NCI-H1048 (cell line): ENCODE measurements around the gene PIM1.
"Not testable (repeated sequence)": the region's sequence is repeated elsewhere in the genome, so short reads cannot be mapped to it uniquely, and the experiment has no call there.

ENCODE experiments used
- DNase-seq: peaks from one replicate; lab custom pipeline; 2025; lab: John Stamatoyannopoulos, UW

PIM1 gene

DNA sequence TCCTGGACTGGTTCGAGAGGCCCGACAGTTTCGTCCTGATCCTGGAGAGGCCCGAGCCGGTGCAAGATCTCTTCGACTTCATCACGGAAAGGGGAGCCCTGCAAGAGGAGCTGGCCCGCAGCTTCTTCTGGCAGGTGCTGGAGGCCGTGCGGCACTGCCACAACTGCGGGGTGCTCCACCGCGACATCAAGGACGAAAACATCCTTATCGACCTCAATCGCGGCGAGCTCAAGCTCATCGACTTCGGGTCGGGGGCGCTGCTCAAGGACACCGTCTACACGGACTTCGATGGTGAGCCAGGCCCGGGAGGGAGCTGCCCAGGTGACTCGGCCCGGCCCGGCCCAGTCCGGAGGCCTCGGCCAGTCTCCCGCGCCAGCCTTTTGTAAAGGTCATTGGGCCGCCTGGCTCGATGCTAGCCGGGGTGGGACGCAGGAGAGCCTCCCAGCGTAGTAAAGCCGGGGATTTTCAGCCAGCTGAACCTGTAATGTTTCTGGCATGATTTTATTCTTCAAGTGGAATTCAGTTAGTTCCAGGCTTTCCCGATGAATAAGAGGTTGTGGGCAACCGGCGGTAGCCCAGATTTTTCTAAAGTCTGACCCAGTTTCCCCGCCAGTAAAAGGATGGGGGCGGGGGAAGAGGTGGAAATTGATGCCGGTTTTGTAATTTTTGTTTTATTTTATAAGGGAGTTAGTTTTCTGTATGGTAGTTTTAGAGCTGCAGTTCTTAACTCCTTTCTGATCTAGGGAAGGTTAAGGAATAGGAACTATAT is 1.4 kb downstream of the PIM1 start:
- DNase-seq = no peak

DNA sequence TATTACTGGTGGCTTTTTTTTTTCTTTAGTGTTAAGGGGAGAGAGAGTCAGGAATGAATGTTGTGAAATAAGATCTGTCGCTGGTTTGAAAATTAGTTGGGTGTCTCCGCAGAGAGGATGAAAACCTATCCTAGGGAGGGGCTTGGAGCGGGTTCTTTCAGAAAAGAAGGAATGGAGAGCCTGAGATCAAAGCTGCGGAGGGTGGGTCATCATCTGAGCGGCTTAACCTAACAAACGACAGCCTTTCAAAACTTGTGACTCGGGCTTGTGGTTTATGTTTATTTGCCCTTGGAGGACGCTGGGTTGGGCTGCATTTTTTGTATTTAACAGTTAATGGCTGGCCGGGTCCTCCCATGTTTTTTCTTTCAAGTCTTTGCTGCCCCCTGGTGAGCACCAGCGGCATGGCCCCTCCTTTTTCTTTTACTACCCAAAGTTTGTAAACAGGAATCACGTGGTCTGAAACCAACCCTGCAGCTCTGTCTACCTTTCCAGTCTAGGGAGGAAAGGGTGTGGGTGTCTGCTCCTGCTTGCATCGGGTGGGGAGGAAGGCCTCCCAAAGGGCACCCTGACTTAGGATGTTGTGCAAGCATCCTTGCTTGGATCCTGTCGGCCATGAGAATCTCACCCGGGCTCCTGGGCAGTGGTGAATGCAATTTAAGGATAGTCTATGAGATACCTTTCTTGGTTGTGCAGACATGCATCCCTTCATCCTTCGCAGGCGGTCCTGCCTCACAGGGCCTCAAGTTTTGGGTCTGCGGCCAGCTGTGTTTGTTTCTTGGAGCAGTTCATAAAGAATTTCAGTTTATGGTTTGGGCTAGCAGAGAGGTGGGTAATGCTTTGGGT is 2.2 kb downstream of the PIM1 start:
- DNase-seq = peak; percentile 80

- DNase-seq = no peak
Observed at GRCh38 chr6:37172912-37173492, 3.0 kb downstream of the PIM1 start.

DNA sequence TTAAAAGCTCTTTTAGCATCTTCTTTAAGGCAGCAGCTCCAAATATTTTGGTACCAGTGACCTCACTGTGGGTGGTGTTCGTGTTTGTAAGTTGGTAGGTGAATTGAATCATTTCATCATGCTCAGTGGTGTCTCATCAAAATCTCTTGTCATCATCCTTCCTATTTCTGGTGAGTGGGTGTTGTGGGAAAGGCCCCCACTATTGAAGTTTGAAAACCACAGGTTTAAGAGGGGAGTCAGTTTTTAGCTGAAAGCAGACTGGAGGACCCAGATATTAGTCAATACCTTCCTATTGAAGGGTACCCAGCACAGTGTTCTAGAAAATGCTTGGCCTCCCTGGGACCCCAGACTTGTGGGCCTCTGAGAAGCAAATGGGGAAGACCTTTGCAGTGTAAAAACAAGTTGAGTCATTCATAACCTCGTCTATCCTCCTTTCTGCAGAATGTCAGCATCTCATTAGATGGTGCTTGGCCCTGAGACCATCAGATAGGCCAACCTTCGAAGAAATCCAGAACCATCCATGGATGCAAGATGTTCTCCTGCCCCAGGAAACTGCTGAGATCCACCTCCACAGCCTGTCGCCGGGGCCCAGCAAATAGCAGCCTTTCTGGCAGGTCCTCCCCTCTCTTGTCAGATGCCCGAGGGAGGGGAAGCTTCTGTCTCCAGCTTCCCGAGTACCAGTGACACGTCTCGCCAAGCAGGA is 3.7 kb downstream of the PIM1 start:
- DNase-seq = no peak

DNA sequence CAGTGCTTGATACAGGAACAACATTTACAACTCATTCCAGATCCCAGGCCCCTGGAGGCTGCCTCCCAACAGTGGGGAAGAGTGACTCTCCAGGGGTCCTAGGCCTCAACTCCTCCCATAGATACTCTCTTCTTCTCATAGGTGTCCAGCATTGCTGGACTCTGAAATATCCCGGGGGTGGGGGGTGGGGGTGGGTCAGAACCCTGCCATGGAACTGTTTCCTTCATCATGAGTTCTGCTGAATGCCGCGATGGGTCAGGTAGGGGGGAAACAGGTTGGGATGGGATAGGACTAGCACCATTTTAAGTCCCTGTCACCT is 4.2 kb downstream of the PIM1 start:
- no peak for DNase-seq

DNA sequence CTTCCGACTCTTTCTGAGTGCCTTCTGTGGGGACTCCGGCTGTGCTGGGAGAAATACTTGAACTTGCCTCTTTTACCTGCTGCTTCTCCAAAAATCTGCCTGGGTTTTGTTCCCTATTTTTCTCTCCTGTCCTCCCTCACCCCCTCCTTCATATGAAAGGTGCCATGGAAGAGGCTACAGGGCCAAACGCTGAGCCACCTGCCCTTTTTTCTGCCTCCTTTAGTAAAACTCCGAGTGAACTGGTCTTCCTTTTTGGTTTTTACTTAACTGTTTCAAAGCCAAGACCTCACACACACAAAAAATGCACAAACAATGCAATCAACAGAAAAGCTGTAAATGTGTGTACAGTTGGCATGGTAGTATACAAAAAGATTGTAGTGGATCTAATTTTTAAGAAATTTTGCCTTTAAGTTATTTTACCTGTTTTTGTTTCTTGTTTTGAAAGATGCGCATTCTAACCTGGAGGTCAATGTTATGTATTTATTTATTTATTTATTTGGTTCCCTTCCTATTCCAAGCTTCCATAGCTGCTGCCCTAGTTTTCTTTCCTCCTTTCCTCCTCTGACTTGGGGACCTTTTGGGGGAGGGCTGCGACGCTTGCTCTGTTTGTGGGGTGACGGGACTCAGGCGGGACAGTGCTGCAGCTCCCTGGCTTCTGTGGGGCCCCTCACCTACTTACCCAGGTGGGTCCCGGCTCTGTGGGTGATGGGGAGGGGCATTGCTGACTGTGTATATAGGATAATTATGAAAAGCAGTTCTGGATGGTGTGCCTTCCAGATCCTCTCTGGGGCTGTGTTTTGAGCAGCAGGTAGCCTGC is 4.8 kb downstream of the PIM1 start:
- no peak for DNase-seq

DNA sequence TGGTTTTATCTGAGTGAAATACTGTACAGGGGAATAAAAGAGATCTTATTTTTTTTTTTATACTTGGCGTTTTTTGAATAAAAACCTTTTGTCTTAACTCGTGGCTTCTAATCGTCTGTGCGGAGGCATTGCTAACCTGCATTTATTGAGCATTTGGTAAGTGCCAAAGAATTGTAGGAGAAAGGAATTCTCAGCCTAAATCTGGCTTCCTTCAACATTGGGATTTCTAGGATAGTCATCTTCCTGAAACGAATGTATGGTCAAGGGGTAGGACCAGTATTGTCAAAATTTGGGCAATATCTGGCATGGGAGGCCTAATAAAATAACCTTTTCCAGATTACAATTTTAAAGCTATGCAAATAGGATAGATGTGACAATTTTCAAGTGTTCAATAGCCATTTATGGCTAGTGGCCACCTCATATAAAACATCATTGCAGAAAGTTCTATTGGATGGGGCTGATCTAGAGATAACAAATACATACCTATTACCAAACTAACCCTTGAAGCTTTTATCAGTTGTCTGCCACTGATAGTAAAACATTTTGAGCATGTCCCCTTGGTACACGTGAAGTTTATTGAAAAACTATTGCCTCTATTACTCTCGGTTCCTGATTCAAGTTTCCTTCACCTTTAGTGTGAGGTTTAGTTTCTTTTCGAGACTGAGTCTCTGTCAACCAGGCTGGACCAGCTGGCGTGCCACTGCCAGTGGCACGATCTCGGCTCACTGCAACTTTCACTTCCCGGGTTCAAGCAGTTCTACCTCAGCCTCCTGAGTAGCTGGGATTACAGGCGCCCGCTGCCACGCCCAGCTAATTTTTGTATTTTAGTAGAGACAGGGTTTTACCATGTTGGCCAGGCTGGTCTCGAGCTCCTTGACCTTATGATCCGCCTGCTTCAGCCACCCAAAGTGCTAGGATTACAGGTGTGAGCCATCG is 5.6 kb downstream of the PIM1 start:
- DNase-seq = no peak

- no peak for DNase-seq
Observed at GRCh38 chr6:37176268-37177076, 6.5 kb downstream of the PIM1 start.

GRCh38 chr6:37177077-37177934 is 7.4 kb downstream of the PIM1 start:
- DNase-seq = no peak

DNA sequence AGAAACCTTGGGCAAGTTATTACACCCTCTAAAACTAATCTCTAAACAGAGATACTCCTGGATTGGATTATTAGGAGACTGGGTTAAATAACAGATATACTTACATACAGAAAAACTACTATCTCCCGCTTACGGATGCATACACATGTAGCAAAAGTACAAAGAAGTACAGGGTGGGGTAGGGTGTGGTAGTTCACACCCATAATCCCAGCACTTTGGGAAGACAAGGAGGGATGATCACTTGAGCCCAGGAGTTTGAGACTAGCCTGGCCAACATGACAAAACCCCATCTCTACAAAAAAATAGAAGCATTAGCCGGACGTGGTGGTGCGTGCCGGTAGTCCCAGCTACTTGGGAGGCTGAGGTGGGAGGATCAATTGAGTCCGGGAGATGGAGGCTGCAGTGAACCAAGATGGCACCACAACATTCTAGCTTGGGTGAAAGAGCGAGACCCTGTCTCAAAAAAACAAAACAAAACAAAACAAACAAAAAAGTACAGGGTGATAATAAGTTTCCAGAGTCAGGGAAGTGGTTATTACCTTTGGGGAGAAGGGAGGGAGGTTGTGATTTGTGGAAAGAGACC is 8.1 kb downstream of the PIM1 start:
- DNase-seq = no peak

- DNase-seq = no peak
Observed at GRCh38 chr6:37180075-37180474, 10.1 kb downstream of the PIM1 start.

DNA sequence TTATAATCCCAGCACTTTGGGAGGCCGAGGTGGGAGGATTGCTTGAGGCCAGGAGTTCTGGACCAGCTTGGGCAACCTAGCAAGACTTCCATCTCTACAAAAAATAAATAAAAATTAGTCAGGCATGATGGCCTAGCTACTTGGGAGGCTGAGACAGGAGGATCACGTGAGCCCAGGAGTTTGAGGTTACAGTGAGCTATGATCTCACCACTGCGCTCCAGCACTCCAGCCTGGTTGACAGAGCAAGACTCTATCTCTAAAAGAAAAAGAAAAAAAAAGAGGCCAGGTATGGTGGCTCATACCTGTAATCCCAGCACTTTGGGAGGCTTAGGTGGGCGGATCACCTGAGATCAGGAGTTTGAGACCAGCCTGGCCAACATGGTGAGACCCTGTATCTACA is 10.7 kb downstream of the PIM1 start:
- DNase-seq = not testable (repeated sequence)

DNA sequence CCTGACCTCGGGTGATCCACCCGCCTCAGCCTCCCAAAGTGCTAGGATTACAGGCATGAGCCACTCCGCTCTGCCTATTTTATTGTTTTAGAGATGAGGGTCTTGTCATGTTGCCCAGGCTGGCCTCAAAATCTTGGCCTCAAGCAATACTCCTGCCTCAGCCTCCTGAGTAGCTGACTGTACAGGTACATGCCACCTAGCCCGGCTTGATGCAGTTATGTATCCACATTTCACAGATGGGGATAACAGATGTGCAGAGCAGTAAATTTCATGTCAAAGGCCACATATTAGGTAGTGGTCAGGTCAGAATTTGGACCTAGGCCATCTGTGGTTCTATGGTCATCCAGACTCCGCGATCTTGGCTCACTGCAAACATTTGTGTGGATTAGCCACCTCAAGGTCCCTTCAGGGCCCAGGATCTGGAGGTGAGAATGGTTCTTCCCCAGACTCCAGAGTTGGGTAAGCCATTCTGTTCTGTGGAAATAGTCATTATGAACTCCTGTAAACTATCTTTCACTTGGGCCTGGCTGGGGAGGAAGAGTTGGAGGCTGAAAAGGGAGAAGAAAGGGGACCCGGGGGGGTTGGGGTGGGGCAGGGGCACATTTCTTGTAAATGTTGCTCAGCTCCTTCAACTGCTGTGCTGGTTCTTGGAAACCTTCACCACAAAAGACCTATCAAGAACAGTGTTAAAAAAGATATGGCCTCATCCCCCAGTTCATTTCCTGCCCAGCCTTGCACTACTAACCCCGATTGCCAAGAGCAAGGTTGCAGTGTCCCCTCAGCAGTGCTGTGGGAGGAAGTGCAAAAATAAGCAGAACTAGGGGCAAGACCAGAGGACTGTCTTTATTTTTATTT is 13.0 kb downstream of the PIM1 start:
- no peak for DNase-seq

- DNase-seq = not testable (repeated sequence)
Observed at GRCh38 chr6:37185949-37186720, 16.2 kb downstream of the PIM1 start.

DNA sequence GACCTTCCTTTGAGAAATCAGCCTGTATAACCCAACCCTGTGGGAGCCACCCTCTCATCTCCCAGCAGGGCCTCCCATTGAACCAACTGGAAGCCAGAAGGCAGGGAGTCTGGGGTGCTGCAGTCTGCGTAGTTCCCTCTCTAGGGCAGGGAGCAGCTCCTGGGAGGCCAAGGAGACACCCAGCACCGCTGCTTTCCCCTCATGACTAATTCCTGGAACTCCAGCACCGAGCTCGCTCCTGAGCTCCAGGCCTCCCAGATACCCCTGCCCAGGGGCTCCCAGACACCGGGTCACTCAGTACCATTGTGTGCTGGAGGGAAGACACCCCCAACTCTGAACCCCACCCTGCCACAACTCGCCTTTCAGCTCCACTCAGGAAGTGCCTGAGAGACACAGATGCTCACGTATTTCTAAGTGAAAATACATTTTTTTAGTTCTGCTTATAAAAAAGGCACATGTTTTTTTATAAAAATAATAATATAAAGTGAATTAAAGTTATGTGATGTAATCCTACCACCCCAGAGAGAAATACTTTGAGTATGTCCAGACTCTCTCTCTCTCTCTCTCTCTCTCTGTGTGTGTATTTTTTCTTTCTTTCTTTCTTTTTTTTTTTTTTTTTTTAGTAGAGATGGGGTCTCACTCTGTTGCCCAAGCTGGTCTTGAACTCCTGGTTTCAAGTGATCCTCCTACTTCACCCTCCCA is 17.5 kb downstream of the PIM1 start:
- DNase-seq = no peak

DNA sequence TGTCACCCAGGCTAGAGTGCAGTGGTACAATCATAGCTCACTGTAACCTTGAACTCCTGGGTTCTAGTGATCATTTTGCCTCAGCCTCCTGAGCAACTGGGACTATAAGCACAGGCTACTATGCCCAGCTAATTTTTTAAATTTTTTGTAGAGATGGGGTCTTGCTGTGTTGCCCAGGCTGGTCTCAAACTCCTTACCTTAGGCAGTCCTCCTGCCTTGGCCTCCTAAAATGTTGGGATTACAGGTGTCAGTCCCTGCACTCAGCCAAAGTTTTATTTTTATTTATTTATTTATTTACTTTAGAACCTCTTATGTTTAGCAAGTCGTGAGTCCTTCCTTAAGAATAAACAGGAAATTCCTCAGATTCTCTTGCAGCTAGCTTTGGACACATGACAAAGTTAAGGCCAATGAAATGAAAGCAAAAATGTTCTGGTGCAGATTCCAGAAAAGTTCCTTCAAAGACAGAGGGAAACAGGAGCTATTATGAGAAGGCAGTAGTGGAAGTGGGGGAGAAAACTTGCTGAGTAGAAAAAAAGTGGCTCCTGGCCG is 19.1 kb downstream of the PIM1 start:
- no peak for DNase-seq
